CD14-positive monocyte (primary cell): ENCODE results near the gene MAML3. TPM values are rescaled to one million over a fixed set of nuclear protein-coding genes. Genes with fewer than 3 reads are reported as not detected.

ENCODE experiments used
- DNase-seq, 3 donors: peaks; one replicate each; pipeline ENCODE4 v3.0.0-alpha.2; 2011 to 2022
- H2AFZ ChIP-seq: 2 replicates; pipeline ENCODE4 v1.6.0; 2012; ENCODE audit warnings: mild to moderate bottlenecking, low read depth, low read length, inconsistent platforms; ENCODE audit not compliant: insufficient read depth, poor library complexity, severe bottlenecking
- H3K27ac ChIP-seq, 2 donors: 1 replicate in 1 of 2; 2 replicates in 1 of 2; pipeline ENCODE4 v1.5.1; 2012 to 2013; ENCODE audit warnings: low read length in 2 of 2, control low read depth in 1 of 2, inconsistent platforms in 1 of 2, low read depth in 1 of 2, mild to moderate bottlenecking in 1 of 2
- H3K27me3 ChIP-seq, 2 donors: one replicate each; pipeline versions ENCODE4 v1.6.0 to v1.6.1; 2011 to 2013; ENCODE audit warnings: low read length in 2 of 2; ENCODE audit not compliant: control insufficient read depth in 2 of 2, insufficient read depth in 2 of 2
- H3K36me3 ChIP-seq, 2 donors: replicated peaks in 1 of 2; 1 replicate in 1 of 2; 2 replicates in 1 of 2; pipeline versions ENCODE4 v1.5.1 to v1.6.1; 2012 to 2013; ENCODE audit warnings: low read length in 2 of 2, control low read depth in 1 of 2, inconsistent platforms in 1 of 2, mild to moderate bottlenecking in 1 of 2; ENCODE audit not compliant: insufficient read depth in 2 of 2, control insufficient read depth in 1 of 2
- H3K4me1 ChIP-seq, 2 donors: 1 replicate in 1 of 2; 2 replicates in 1 of 2; pipeline versions ENCODE4 v1.5.1 to v1.6.1; 2012 to 2013; ENCODE audit warnings: low read length in 2 of 2, control low read depth in 1 of 2, inconsistent platforms in 1 of 2, mild to moderate bottlenecking in 1 of 2, moderate library complexity in 1 of 2; ENCODE audit not compliant: insufficient read depth in 2 of 2, control insufficient read depth in 1 of 2
- H3K4me2 ChIP-seq: replicated peaks from 2 replicates; pipeline ENCODE3; 2012; ENCODE audit warnings: low read length, moderate library complexity, mild to moderate bottlenecking; ENCODE audit not compliant: poor library complexity, severe bottlenecking; ENCODE audit errors: extremely low read depth
- H3K4me3 ChIP-seq, 3 experiments: fragments of 200-600 bp in 1 of 3; sonication (generic) in 1 of 3; replicated peaks in 1 of 3; 1 replicate in 2 of 3; 2 replicates in 1 of 3; pipeline ENCODE4 v1.5.1; 2011 to 2013; ENCODE audit warnings: low read length in 3 of 3, mild to moderate bottlenecking in 3 of 3, control low read depth in 2 of 3, low read depth in 2 of 3, inconsistent platforms in 1 of 3, moderate library complexity in 1 of 3
- H3K79me2 ChIP-seq: 2 replicates; pipeline ENCODE4 v1.6.0; 2012; ENCODE audit warnings: mild to moderate bottlenecking, control low read depth, inconsistent platforms, low read length, moderate library complexity; ENCODE audit not compliant: insufficient read depth
- H3K9ac ChIP-seq: 2 replicates; pipeline ENCODE4 v1.6.0; 2017; ENCODE audit warnings: low read length, mild to moderate bottlenecking; ENCODE audit not compliant: insufficient read depth, poor library complexity, severe bottlenecking
- H3K9me3 ChIP-seq, 2 donors: replicated peaks in 1 of 2; 1 replicate in 1 of 2; 2 replicates in 1 of 2; pipeline versions ENCODE4 v1.5.1 to v1.6.1; 2012 to 2013; ENCODE audit warnings: low read length in 2 of 2, control low read depth in 1 of 2; ENCODE audit not compliant: control insufficient read depth in 1 of 2, insufficient read depth in 1 of 2
- H4K20me1 ChIP-seq: 2 replicates; pipeline ENCODE4 v1.6.0; 2012; ENCODE audit warnings: mild to moderate bottlenecking, low read length, control low read depth, moderate library complexity; ENCODE audit not compliant: insufficient read depth
- H3K27ac Mint-ChIP-seq, 7 donors: one replicate each; pipeline ENCODE4 v1.8.0; 2020; ENCODE audit warnings: mild to moderate bottlenecking in 7 of 7, mixed read lengths in 7 of 7, moderate library complexity in 6 of 7, inconsistent platforms in 2 of 7
- H3K27me3 Mint-ChIP-seq, 3 donors: one replicate each; pipeline ENCODE4 v1.8.0; 2021 to 2022; ENCODE audit warnings: low read depth in 3 of 3, mild to moderate bottlenecking in 3 of 3, mixed read lengths in 3 of 3, moderate library complexity in 3 of 3, inconsistent platforms in 1 of 3
- H3K36me3 Mint-ChIP-seq, 2 donors: one replicate each; pipeline ENCODE4 v1.8.0; 2020; ENCODE audit warnings: mixed read lengths in 2 of 2, inconsistent platforms in 1 of 2, mild to moderate bottlenecking in 1 of 2
- H3K4me1 Mint-ChIP-seq: one replicate; pipeline ENCODE4 v1.8.0; 2020; ENCODE audit warnings: mild to moderate bottlenecking, mixed read lengths
- H3K4me3 Mint-ChIP-seq, 2 donors: one replicate each; pipeline ENCODE4 v1.8.0; 2020; ENCODE audit warnings: mild to moderate bottlenecking in 2 of 2, mixed read lengths in 2 of 2, moderate library complexity in 1 of 2
- H3K9me3 Mint-ChIP-seq, 7 donors: one replicate each; pipeline ENCODE4 v1.8.0; 2020 to 2022; ENCODE audit warnings: mixed read lengths in 7 of 7, mild to moderate bottlenecking in 6 of 7, moderate library complexity in 6 of 7, inconsistent platforms in 2 of 7
- WGBS: methylation state at CpG from one replicate; pipeline ENCODE4 v1.1.5; 2013; ENCODE audit warnings: missing lambda C conversion rate; ENCODE audit not compliant: insufficient coverage; 5-methylcytosine and 5-hydroxymethylcytosine counted together
- intact Hi-C, 2 donors: fragments of 100-400 bp; cut with micrococcal nuclease; formaldehyde crosslinking; loops; one replicate each; pipeline versions ENCODE4 v1.15.0 to v1.15.1; 2023
- polyA plus RNA-seq, 3 donors: library from polyadenylated mRNA; depleted of rRNA in 1 of 3; unstranded in 2 of 3; stranded (reverse) in 1 of 3; fragments of 300-500 nt in 2 of 3; fragments of >200 nt in 1 of 3; fragmentation: Illumina TruSeq in 2 of 3; gene quantifications; 1 replicate in 2 of 3; 2 replicates in 1 of 3; pipeline ENCODE4 v1.2.3, GENCODE V29; 2012 to 2021
- TF ChIP-seq, protein P1 (sequence below): fragments of 200-600 bp; IDR thresholded peaks from one replicate; pipeline ENCODE4 v1.8.0; 2022; ENCODE audit warnings: antibody characterized with exemption, mild to moderate bottlenecking

The MAML3 gene
- polyA plus RNA-seq, 3 donors: 1.5 to 6.5 (median 2.3) TPM

DNA sequence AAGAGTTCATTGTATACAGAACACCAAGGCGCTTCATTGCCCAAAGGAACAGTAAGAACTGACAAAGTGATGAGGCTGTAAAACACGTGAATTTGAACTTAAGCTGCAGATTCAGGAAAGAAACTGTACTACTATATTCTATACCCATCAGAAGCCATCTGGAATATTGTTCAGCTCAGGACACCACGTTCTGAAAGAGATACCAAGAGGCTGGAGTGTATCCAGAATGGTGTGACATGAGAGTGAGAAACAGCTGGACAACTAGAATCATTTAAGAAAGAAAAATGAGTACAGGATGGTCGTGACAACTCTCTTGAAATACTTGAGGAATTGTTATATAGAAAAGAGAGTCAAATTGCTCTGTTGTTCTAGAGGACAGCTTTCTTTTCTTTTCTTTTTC, 393.4 kb downstream of the MAML3 start:
- Histone ChIP-seq H3K36me3 (no peaks in the 10 kb centered on the region), H2AFZ (no peak overlapping the region), H3K9ac (no peak overlapping the region), H3K9me3 (no peaks in the 10 kb centered on the region), H3K27ac (no peak overlapping the region), H3K79me2 (no peaks in the 10 kb centered on the region), H3K4me2 (no peak overlapping the region), H3K4me3 (no peak overlapping the region), H3K4me1 (peaks cover 31 to 33% of the 10 kb centered on the region in 2 donors), H4K20me1 (peaks cover 45% of the 10 kb centered on the region), H3K27me3 (no peaks in the 10 kb centered on the region)
- intact Hi-C loops: no loop called here
- TF ChIP-seq, protein P1, sequence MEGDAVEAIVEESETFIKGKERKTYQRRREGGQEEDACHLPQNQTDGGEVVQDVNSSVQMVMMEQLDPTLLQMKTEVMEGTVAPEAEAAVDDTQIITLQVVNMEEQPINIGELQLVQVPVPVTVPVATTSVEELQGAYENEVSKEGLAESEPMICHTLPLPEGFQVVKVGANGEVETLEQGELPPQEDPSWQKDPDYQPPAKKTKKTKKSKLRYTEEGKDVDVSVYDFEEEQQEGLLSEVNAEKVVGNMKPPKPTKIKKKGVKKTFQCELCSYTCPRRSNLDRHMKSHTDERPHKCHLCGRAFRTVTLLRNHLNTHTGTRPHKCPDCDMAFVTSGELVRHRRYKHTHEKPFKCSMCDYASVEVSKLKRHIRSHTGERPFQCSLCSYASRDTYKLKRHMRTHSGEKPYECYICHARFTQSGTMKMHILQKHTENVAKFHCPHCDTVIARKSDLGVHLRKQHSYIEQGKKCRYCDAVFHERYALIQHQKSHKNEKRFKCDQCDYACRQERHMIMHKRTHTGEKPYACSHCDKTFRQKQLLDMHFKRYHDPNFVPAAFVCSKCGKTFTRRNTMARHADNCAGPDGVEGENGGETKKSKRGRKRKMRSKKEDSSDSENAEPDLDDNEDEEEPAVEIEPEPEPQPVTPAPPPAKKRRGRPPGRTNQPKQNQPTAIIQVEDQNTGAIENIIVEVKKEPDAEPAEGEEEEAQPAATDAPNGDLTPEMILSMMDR: no peak
- no peak for DNase-seq
- no CpG with 5 or more reads among the region's 4 CpGs for WGBS
- H3K36me3 Mint-ChIP-seq: peaks cover 2 to 6% of the 10 kb centered on the region in 2 donors
- peaks cover 42% of the 10 kb centered on the region for H3K4me1 Mint-ChIP-seq
- H3K4me3 Mint-ChIP-seq: no peak overlapping the region
- H3K9me3 Mint-ChIP-seq: no peaks in the 10 kb centered on the region
- H3K27ac Mint-ChIP-seq: no peak overlapping the region
- no peaks in the 10 kb centered on the region for H3K27me3 Mint-ChIP-seq

DNA sequence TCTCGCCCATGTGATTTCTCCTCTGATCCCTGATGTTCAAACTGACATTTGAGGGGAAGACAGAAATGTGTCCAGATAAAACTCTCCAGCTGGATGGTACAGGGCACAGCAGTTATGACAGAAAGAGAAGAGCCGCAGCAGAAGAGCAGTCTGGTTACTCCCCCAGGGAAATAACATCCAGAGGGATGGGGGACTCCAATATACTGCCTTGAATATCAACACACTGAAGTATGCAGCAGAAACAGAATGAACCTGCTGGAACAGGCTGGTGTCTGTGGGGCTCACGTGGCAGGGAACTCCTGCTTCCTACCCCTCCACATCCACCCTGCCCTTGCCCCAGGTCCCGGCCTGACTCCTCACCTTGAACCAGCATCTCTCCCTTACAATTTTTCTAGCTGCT, 394.9 kb downstream of the MAML3 start:
- intact Hi-C loops: no loop called here
- peaks cover 40% of the 10 kb centered on the region for H4K20me1 ChIP-seq
- H3K27me3 ChIP-seq: no peaks in the 10 kb centered on the region
- no peak for DNase-seq
- Mint-ChIP-seq H3K9me3 (no peaks in the 10 kb centered on the region), H3K4me3 (no peak overlapping the region), H3K27me3 (peaks cover 0 to 2% (median 0%) of the 10 kb centered on the region in 3 donors), H3K4me1 (peaks cover 28% of the 10 kb centered on the region), H3K36me3 (peaks cover 5 to 6% of the 10 kb centered on the region in 2 donors), H3K27ac (no peak overlapping the region)
- no peak overlapping the region for H2AFZ ChIP-seq
- 93% methylated on average over 3 of the region's 4 CpGs for WGBS
- H3K4me2 ChIP-seq: no peak overlapping the region
- no peaks in the 10 kb centered on the region for H3K9me3 ChIP-seq
- H3K4me3 ChIP-seq: no peak overlapping the region
- H3K9ac ChIP-seq: no peak overlapping the region
- no peak overlapping the region for H3K27ac ChIP-seq
- H3K4me1 ChIP-seq: peaks cover 17 to 19% of the 10 kb centered on the region in 2 donors
- TF ChIP-seq, protein P1: no peak
- H3K36me3 ChIP-seq: no peaks in the 10 kb centered on the region
- no peaks in the 10 kb centered on the region for H3K79me2 ChIP-seq
